BLaER1 treated with 17β-estradiol and CSF1 and Interleukin-3, amounts not matched to agents 10 nM and 100 nM (cell line): Measurements from ENCODE around the gene BCL2L11.
"Not testable (repeated sequence)": the region's sequence is repeated elsewhere in the genome, so short reads cannot be mapped to it uniquely, and the experiment has no call there.

ENCODE experiments used
- H3K27ac ChIP-seq, 11 experiments: shearing (Covaris generic); formaldehyde crosslinking; 2 replicates each; pipeline ENCODE4 v1.8.1; 2022
- H3K27me3 ChIP-seq, 11 experiments: shearing (Covaris generic); formaldehyde crosslinking; 2 replicates each; pipeline ENCODE4 v1.8.1; 2022
- H3K36me3 ChIP-seq, 11 experiments: shearing (Covaris generic); formaldehyde crosslinking; 2 replicates each; pipeline ENCODE4 v1.8.1; 2022
- H3K4me1 ChIP-seq, 10 experiments: shearing (Covaris generic); formaldehyde crosslinking; 2 replicates each; pipeline ENCODE4 v1.8.1; 2022
- H3K4me2 ChIP-seq, 11 experiments: shearing (Covaris generic); formaldehyde crosslinking; 2 replicates each; pipeline ENCODE4 v1.8.1; 2022
- H3K4me3 ChIP-seq, 10 experiments: shearing (Covaris generic); formaldehyde crosslinking; 2 replicates each; pipeline ENCODE4 v1.8.1; 2022
- H3K9ac ChIP-seq, 11 experiments: shearing (Covaris generic); formaldehyde crosslinking; 2 replicates each; pipeline ENCODE4 v1.8.1; 2022
- H3K9me3 ChIP-seq, 11 experiments: shearing (Covaris generic); formaldehyde crosslinking; replicated peaks in 1 of 11; 2 replicates each; pipeline ENCODE4 v1.8.1; 2022
- H4K20me1 ChIP-seq, 11 experiments: shearing (Covaris generic); formaldehyde crosslinking; 2 replicates each; pipeline ENCODE4 v1.8.1; 2022
- Cebpa-rat ChIP-seq, 11 experiments: shearing (Covaris generic); IDR thresholded peaks; 2 replicates each; pipeline ENCODE4 v1.8.1; 2022

The BCL2L11 gene

GRCh38 chr2:111120253-111121027, at the start of gene BCL2L11:
Gene BCL2L11 (plus strand): TSS chr2:111120914. CDS start chr2:111123746, 2,832 bp downstream.
- Histone ChIP-seq H3K4me2 (peak within 1 kb of the TSS; percentile 93 to 99 (median 98)), H3K36me3 (peaks cover 0 to 20% (median 18%) of the 10 kb centered on the region in 11 experiments; a peak in 17 of 22 replicates), H3K27me3 (peaks cover 51 to 80% (median 59%) of the 10 kb centered on the region in 11 experiments), H3K9ac (peak within 1 kb of the TSS; percentile 72 to 90 (median 83)), H3K9me3 (no peaks in the 10 kb centered on the region), H4K20me1 (peaks cover 7 to 77% (median 67%) of the 10 kb centered on the region in 11 experiments; a peak in 20 of 22 replicates), H3K27ac (peak within 1 kb of the TSS in 10 of 11 experiments; percentile 64 to 81 (median 72); a peak in 21 of 22 replicates), H3K4me1 (peaks cover 41 to 58% (median 56%) of the 10 kb centered on the region in 10 experiments), H3K4me3 (peak within 1 kb of the TSS; percentile 73 to 90 (median 84))
- TF ChIP-seq Cebpa-rat (IDR thresholded peaks at IDR 0.05), result no peak

- peaks cover 0 to 10% (median 0%) of the 10 kb centered on the region in 11 experiments; a peak in 2 of 22 replicates for H4K20me1 ChIP-seq
- H3K9me3 ChIP-seq, result peaks cover 20 to 36% (median 28%) of the 10 kb centered on the region in 11 experiments
- 0 out of 22 replicates have a peak, but pooled peaks cover 0 to 7% (median 0%) of the 10 kb centered on the region in 11 experiments for H3K36me3 ChIP-seq
- H3K4me1 ChIP-seq, result peaks cover 20 to 61% (median 49%) of the 10 kb centered on the region in 10 experiments
- peak overlapping the region in 1 of 11 experiments; percentile 24; a peak in 1 of 22 replicates for H3K27ac ChIP-seq
- H3K4me3 ChIP-seq, result no peak overlapping the region; a peak in 1 of 20 replicates
- peaks cover 0 to 29% (median 0%) of the 10 kb centered on the region in 11 experiments; a peak in 6 of 22 replicates for H3K27me3 ChIP-seq
- no peak; a peak in 1 of 22 replicates for TF ChIP-seq Cebpa-rat (IDR thresholded peaks at IDR 0.05)
- peak overlapping the region; percentile 27 to 89 (median 75) for H3K4me2 ChIP-seq
- H3K9ac ChIP-seq, result peak overlapping the region in 1 of 11 experiments; percentile 21; a peak in 1 of 22 replicates
Measured at GRCh38 chr2:111071600-111072171, 49.0 kb upstream of the BCL2L11 start.

GRCh38 chr2:111072220-111072871, 48.4 kb upstream of the BCL2L11 start:
- Histone ChIP-seq H3K27ac (peak overlapping the region in 1 of 11 experiments; percentile 24; a peak in 1 of 22 replicates), H3K9ac (no peak overlapping the region), H3K4me1 (peaks cover 20 to 55% (median 49%) of the 10 kb centered on the region in 10 experiments), H3K27me3 (peaks cover 0 to 29% (median 0%) of the 10 kb centered on the region in 11 experiments; a peak in 6 of 22 replicates), H3K9me3 (peaks cover 22 to 37% (median 28%) of the 10 kb centered on the region in 11 experiments), H3K36me3 (0 out of 22 replicates have a peak, but pooled peaks cover 0 to 7% (median 0%) of the 10 kb centered on the region in 11 experiments), H4K20me1 (peaks cover 0 to 10% (median 0%) of the 10 kb centered on the region in 11 experiments; a peak in 2 of 22 replicates), H3K4me3 (no peak overlapping the region), H3K4me2 (peak overlapping the region; percentile 27 to 89 (median 75); a peak in 21 of 22 replicates)
- TF ChIP-seq Cebpa-rat (IDR thresholded peaks at IDR 0.05), result no peak

GRCh38 chr2:111082659-111083058, 38.1 kb upstream of the BCL2L11 start:
- not testable (repeated sequence) for H3K9ac ChIP-seq, H4K20me1 ChIP-seq, H3K27me3 ChIP-seq, H3K4me1 ChIP-seq, H3K36me3 ChIP-seq, H3K4me3 ChIP-seq, H3K4me2 ChIP-seq, H3K27ac ChIP-seq
- H3K9me3 ChIP-seq, result peaks cover 25 to 46% (median 37%) of the 10 kb centered on the region in 11 experiments

GRCh38 chr2:111091811-111092211, 28.9 kb upstream of the BCL2L11 start:
- no peaks in the 10 kb centered on the region for H3K27me3 ChIP-seq
- no peaks in the 10 kb centered on the region for H3K9me3 ChIP-seq
- no peak overlapping the region for H3K4me2 ChIP-seq
- TF ChIP-seq Cebpa-rat (IDR thresholded peaks at IDR 0.05), result no peak
- H3K4me3 ChIP-seq, result no peak overlapping the region
- no peaks in the 10 kb centered on the region for H3K36me3 ChIP-seq
- no peaks in the 10 kb centered on the region for H4K20me1 ChIP-seq
- no peak overlapping the region for H3K9ac ChIP-seq
- no peak overlapping the region for H3K27ac ChIP-seq
- H3K4me1 ChIP-seq, result no peaks in the 10 kb centered on the region

- Histone ChIP-seq H3K36me3 (no peaks in the 10 kb centered on the region), H3K9me3 (no peaks in the 10 kb centered on the region), H4K20me1 (no peaks in the 10 kb centered on the region), H3K4me1 (peaks cover 0 to 7% (median 1%) of the 10 kb centered on the region in 10 experiments; a peak in 12 of 20 replicates), H3K27me3 (no peaks in the 10 kb centered on the region), H3K9ac (no peak overlapping the region), H3K4me3 (no peak overlapping the region), H3K4me2 (no peak overlapping the region), H3K27ac (no peak overlapping the region)
- no peak for TF ChIP-seq Cebpa-rat (IDR thresholded peaks at IDR 0.05)
Measured at GRCh38 chr2:111094691-111095090, 26.0 kb upstream of the BCL2L11 start.

- Histone ChIP-seq H3K27me3 (no peaks in the 10 kb centered on the region), H3K9ac (no peak overlapping the region), H3K4me2 (no peak overlapping the region), H3K4me1 (peaks cover 6 to 14% (median 9%) of the 10 kb centered on the region in 10 experiments), H4K20me1 (no peaks in the 10 kb centered on the region), H3K36me3 (no peaks in the 10 kb centered on the region), H3K9me3 (no peaks in the 10 kb centered on the region), H3K4me3 (no peak overlapping the region), H3K27ac (no peak overlapping the region)
- TF ChIP-seq Cebpa-rat (IDR thresholded peaks at IDR 0.05), result no peak
Measured at GRCh38 chr2:111095434-111095833, 25.3 kb upstream of the BCL2L11 start.

- Histone ChIP-seq H3K4me2 (peak overlapping the region in 3 of 11 experiments; percentile 11 to 80 (median 53); a peak in 3 of 22 replicates), H3K27me3 (no peaks in the 10 kb centered on the region), H3K9ac (no peak overlapping the region), H3K27ac (peak overlapping the region in 2 of 11 experiments; percentile 71 to 78; a peak in 3 of 22 replicates), H3K4me3 (no peak overlapping the region), H4K20me1 (no peaks in the 10 kb centered on the region), H3K4me1 (peaks cover 23 to 36% (median 30%) of the 10 kb centered on the region in 10 experiments), H3K9me3 (0 out of 22 replicates have a peak, but pooled peaks cover 0 to 10% (median 0%) of the 10 kb centered on the region in 11 experiments), H3K36me3 (no peaks in the 10 kb centered on the region)
- TF ChIP-seq Cebpa-rat (IDR thresholded peaks at IDR 0.05), result no peak
Measured at GRCh38 chr2:111099402-111099801, 21.3 kb upstream of the BCL2L11 start.
